GM23248 (cell line): Measurements from ENCODE around the gene FOXF2.

Source experiments
- EZH2 ChIP-seq: fragments of 200-600 bp; sonication (generic); IDR thresholded peaks from 2 replicates; pipeline ENCODE4 v1.6.1; 2018; ENCODE audit warnings: antibody characterized with exemption, mild to moderate bottlenecking; ENCODE audit not compliant: insufficient read depth, poor library complexity, severe bottlenecking
- EZH2phosphoT487 ChIP-seq: fragments of 200-600 bp; sonication (generic); IDR thresholded peaks from 2 replicates; pipeline ENCODE4 v1.6.1; 2018; ENCODE audit warnings: antibody characterized with exemption, moderate library complexity, mild to moderate bottlenecking, low read depth; ENCODE audit not compliant: insufficient read depth

GRCh38 chr6:1426416-1426815, 37.0 kb downstream of the FOXF2 start:
- no peak for TF ChIP-seq EZH2
- TF ChIP-seq EZH2phosphoT487, result no peak
